ENCODE results near the gene ARL1.
"Not testable (repeated sequence)": the region's sequence is repeated elsewhere in the genome, so short reads cannot be mapped to it uniquely, and the experiment has no call there.

ARL1 gene

DNA sequence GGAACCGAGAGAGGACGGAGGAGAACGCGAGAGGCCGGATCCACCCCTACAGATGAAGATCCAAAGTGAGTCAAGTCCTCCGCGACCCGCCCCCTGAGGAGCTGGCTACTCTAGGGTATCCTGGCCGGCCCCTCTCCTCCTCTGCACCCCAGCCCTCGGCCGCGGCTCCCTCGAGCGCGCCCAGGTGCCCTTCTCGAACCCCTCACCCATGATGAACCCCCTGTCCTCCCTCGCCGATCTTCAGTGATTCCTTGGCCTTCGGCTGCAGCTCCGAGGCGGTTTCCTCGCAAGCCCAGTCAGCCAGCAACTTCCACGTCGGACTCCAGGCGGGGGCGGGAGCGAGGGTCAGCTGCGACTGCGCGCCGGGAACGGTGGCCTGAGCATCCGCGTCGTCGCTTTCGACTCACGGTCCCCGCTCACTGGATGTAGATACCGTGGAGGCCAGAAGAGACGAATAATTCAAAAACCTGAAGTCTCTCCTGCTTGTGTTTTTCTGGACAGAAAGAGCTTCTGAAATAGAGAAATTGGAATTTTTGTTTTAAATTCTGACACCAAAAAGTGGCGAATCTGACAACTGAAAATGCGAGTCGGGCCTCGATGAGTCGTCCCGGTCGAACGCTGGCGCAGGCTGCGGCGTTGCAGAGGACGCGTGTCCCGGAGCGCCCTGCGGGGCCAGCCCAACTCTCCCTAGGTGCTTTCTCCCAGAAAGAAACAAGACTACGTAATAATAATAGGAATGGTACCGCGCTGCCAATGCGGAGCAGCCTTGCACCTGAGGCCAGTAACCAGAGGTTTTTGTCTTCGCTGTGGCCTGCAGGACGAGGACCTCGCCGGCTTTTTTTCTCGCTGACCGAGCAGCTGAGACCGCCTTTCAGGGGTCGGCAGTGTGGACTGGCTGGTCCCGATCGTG is at the start of gene ARL1:
ARL1 (minus strand) TSS at position 337 of the 910 bp plus-strand sequence; CDS start at position 210, 127 bp downstream.
- peak; percentile 46 for DNase-seq

- DNase-seq = no peak
Observed at GRCh38 chr12:101455685-101456084, 48.1 kb upstream of the ARL1 start.

GRCh38 chr12:101441461-101442224 is 34.1 kb upstream of the ARL1 start:
- no peak for DNase-seq

DNA sequence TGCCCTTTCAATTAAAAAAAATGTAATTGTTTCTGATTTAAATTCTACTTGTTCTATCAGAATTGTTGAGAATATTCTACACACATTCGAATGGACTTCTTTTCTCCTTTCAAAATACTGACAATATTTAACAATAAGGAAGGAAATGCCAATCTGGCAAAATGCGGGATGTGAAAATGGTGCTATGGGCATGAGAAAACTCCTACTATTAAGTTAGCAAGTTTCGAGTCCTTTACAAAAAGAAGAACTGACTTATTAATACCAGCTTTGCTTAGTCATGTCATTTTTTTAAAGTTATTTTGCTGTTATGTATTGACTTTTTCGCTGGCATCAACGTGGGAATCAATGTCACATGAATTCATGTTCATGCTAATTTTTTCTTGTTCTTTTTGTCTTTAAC is 31.7 kb upstream of the ARL1 start:
- DNase-seq = no peak

- no peak for DNase-seq
Observed at GRCh38 chr12:101436136-101436535, 28.6 kb upstream of the ARL1 start.

- no peak for DNase-seq
Observed at GRCh38 chr12:101430456-101430855, 22.9 kb upstream of the ARL1 start.

GRCh38 chr12:101424620-101425019 is 17.0 kb upstream of the ARL1 start:
- DNase-seq = no peak

DNA sequence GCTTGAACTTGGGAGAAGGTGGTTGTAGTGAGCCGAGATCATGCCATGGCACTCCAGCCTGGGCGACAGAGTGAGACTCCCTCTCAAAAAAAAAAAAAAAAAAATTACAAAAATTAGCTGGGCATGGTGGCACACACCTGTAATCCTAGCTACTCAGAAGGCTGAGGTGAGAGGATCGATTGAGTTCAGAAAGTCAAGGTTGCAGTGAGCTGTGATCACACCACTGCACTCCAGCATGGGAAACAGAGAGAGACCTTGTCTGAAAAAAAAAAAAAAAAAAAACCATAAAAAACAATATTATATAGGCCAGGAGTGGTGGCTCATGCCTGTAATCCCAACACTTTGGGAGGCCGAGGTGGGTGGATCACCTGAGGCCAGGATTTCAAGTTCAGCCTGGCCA is 14.5 kb upstream of the ARL1 start:
- DNase-seq = not testable (repeated sequence)

GRCh38 chr12:101415228-101415627 is 7.7 kb upstream of the ARL1 start:
- DNase-seq = no peak

- DNase-seq = peak; percentile 44
Observed at GRCh38 chr12:101414533-101415119, 7.1 kb upstream of the ARL1 start.

DNA sequence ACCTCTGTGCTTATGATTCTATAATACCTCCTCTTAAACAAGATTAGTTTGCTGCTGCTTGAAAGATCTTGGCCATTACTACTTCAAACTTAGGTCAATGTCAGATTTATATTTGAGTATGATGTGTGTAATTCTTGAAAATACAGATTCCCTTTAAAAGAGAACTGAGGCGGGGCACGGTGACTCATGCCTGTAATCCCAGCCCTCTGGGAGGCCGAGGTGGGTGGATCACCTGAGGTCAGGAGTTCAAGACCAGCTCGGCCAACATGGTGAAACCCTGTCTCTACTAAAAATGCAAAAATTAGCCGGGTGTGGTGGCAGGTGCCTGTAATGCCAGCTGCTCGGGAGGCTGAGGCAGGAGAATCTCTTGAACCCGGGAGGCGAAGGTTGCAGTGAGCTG is 2.6 kb upstream of the ARL1 start:
- DNase-seq = not testable (repeated sequence)

DNA sequence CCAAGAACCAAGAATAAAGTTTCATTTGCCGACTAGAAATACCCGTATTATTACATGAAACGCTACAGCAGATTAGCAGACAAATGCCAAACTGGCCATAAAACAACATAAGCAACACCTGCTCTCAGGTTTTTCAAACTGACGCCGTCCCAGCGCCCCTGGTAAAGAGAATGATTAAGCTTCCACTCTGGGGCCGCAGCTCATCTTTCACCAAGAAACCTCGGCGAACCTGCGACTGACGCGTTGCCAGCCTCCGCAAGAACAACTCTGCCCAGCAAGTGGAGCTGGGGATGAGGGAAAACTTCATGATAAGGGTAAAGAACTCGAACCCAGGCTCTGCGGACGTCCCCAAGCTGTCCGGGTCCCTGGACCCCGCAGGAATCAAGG is 530 bp downstream of the ARL1 start:
- DNase-seq = no peak

- not testable (repeated sequence) for DNase-seq
Observed at GRCh38 chr12:101391181-101391580, 16.4 kb downstream of the ARL1 start.

DNA sequence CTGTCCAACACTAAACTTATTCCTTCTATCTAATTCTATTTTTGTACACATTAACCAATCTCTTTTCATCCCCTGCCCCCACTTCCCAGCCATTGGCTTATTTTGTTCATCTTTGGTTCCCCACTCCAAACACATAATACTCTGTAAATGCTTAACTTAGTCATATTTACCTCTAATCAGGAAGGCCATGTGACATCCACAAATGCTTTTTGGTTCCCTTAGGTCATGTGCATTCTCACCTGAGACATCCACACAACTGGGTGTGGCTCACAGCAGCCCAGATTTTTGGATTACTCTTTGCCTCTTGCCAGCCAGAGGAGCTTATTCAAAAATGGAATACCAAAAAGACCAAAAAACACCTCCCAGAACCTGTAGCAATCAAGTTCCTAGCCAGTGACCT is 28.4 kb downstream of the ARL1 start:
- no peak for DNase-seq

DNA sequence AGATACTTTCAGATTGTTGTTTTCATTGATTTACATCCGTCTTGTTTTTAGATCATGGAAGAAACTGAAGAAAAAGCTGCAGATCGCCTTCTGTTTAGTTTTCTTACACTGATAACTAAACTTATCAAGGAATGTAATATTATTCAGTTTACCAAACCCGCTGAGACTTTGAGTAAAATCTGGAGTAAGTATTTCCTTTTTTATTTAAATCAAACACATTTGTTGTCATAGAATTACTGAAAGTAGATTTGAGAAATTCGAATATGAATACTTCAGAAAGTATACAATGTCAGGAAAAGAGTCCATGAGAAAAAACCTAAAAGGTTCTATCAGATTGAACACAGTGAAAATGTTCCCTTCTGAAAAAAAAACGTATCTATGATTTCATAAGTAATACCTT is 32.0 kb downstream of the ARL1 start:
- no peak for DNase-seq

GRCh38 chr12:101372431-101372830 is 35.1 kb downstream of the ARL1 start:
- no peak for DNase-seq

DNA sequence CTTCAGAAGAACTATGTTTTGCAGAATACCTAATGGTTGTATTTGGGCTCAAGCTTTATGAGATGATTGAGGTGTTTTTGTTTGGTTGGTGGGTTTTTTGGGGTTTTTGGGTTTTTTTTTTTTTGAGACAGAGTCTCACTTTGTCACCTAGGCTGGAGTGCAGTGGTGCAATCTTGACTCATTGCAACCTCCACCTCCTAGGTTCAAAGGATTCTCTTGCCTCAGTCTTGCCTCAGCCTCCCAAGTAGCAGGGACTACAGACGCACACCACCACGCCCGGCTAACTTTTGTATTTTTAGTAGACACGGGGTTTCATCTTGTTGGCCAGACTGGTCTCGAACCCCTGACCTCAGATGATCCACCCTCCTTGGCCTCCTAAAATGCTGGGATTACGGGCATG is 39.6 kb downstream of the ARL1 start:
- no peak for DNase-seq

GRCh38 chr12:101361455-101361854 is 46.1 kb downstream of the ARL1 start:
- DNase-seq = no peak

DNA sequence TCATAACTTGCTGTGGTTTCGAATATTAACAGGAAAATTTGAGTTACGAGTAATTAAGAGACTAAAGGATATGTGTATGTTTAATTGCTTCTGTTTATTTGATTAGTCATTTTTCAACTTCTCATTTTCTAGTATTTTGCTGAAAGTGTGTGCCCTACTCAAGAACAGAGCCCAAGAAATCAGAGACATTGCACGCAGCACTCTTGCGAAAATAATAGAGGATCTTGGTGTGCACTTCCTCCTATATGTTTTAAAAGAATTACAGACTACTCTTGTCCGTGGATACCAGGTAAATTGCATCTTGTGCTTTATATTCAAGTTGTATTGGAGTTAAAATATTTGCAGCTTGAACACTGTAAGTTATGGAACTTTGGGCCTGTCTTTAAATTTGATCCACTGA is 50.8 kb downstream of the ARL1 start:
- DNase-seq = no peak

DNA sequence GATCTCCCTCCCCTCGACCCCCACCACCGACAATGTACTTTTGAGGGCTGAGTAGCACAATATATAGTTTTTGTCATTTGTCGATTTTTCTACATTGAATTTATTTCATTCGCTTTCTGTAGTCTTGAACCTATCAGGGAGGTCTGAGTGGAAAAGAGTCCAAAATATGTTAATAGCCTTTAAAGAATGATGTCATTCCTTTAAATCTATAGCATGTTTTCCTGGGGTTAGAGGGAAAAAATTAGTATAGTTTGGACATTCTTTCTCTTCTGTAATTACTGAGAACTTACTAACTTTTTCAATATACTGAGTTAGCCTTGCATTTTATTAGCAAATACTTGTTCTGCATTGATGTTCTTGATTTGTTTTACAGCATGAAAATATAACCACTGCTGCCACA is 55.9 kb downstream of the ARL1 start:
- no peak for DNase-seq

- no peak for DNase-seq
Observed at GRCh38 chr12:101343893-101344292, 63.7 kb downstream of the ARL1 start.
